GM20431 (cell line): Measurements from ENCODE around the gene VSIG10L.

ENCODE experiments used
- in situ Hi-C: fragments of 300-500 bp; cut with MseI, MboI; formaldehyde crosslinking; loops from one replicate; pipeline ENCODE4 v1.15.0; 2020; ENCODE audit warnings: low sequenced_read_pairs; ENCODE audit not compliant: unreplicated experiment

Gene VSIG10L

DNA sequence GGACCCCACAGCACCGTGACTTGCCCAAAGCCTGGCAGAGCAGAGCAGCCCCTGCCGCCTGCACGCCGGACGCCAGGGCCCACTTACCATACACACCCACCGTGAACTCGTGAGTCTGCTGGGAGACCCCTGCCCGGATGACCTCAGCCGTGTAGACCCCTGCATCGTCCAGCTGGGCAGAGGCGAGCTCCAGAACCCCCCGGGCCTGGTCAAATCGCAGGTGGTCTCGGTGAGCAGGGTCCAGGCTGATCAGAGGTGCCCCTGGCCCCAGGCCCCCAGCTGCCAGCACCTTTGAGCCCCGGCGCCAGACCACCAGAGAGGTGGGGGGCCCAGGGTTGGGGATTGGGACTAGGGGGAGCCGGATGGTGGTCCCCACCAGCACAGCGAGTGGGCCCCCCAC lies 873 bp downstream of the VSIG10L start:
- in situ Hi-C loops: no loop called here

DNA sequence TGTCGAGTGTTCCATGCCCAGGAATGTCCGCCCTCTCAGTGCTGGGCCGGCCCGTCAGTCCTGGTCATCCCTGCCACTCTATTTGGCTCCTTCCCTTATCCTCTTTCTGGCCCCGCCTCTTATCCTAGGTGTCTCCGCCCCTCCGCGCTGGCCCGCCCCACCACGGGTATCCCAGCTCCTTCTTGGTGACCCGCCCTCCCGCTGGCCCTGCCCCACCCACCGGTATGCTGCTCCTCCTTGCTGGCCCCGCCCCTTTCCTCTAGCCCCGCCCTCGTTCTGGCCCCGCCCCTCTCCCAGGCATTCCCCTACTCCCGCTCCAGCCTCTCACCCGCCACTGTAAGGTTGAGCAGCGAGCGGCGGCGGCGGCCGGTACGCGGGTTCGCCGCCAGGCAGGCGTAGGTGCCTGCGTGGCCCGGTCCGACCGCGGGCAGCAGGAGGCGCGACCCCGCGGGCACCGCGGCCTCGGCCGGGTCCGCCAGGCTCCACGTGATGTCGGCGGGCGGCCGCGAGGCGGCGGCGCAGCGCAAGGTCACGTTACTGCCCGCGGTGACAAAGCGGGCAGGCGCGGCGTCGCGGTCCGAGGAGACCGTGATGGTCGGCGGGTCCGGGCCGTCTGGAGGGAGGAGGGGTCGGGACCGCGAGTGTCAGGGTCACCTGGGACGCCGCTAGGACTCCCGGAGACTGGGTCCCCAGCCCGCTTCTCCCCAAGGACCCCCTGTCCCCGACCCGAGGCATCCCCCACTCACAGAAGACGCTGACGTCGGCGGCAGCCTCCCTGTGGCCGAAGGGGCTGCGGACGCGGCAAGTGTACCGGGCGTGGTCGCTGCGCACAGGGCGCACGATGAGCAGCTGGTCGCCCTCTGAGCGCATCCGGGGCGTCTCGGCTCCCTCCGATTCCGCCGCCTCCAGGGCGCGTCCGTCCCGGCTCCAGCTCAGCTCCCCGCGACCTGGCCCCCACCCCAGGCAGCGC lies 2.0 kb downstream of the VSIG10L start:
- in situ Hi-C loops: loop anchor here (10.0 kb wide), 1 partner anchor 315 kb away; no protein-coding TSS in a partner anchor

DNA sequence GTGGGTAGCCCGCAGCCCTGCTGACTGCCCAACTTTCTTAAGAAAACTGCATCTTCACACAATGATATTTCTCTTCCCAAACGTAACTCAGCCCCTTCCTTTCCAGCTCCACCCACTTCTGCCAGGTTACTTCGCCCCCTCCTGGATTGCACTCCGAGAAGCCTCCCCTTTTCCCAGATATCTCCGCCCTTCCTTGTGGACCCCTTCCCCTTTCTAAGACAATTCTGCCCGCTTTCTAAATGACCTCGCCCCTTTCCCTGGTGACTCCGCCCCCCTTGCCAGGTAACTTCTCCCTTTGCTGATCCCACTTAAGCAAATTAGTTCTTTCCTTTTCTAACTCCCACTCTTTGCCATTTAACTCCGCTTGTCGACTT lies 2.6 kb downstream of the VSIG10L start:
- in situ Hi-C loops: loop anchor here (10.0 kb wide), 1 partner anchor 316 kb away; no protein-coding TSS in a partner anchor

DNA sequence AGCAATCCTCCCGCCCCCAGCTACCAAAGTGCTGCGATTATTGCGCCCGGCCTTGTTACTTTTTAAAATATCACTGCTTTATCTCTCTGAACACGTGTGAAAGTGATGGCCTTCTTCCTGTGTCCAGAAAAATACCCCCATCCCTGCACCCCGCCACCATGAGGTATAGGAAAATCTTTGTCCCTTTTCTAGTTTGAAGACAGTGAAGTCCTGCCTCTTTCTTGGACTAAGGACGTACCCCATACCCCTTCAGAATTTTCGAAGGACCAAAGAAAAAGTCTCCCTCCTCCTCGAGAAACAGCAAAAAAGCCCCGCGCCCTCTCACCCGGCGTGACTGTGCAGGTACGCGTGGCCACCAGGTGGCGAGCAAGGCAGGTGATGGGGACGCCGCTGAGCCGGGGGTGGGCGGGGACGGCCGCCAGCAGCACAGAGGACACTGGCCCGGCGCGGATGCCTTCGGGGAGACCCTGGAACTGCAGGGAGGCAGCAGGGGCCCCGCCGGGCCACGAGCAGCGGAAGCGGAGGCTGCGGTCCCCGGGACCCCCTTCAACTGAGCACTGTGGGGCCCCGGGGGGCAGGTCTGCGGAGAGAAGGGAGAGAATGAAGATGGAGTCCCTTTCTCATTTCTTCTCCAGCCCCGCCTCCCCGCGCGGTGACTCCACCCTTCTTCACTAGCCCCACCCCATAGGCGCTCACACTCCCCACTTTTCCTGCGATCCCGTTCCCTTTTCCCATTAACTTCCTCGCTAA lies 3.2 kb downstream of the VSIG10L start:
- in situ Hi-C loops: loop anchor here (10.0 kb wide), 1 partner anchor 316 kb away; no protein-coding TSS in a partner anchor

DNA sequence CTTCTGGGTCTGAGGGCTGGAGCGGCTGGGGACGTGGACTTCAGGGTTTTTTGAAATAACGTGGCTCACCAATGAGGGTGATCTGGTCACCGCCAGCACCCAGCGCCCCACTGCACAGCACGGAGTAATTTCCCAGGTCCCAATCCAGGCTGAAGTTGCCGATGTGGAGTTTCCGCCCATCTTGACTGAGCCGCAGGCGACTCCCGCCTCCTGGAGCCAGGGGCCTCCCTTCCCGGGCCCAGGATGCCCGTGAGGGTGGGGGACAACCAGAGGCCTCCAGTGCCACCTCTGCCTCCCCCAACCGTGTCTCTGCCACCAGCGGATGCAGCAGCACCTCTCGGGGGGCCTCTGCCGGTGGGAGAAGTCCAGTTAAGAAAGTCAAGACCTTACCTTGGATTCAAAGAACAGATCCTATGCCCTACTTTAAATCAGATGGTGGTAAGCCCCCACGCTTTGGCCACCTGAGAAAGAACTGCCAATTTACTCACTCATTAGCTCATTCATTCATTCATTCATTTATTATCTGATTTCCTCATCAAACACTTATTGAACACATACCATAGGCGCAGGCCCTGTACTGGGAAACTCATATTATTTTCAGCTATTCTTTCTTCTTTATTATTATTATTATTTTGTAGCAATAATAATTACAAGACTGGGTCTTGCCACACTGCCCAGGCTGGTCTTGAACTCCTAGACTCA lies 3.9 kb downstream of the VSIG10L start:
- in situ Hi-C loops: loop anchor here (10.0 kb wide), 1 partner anchor 317 kb away; no protein-coding TSS in a partner anchor

DNA sequence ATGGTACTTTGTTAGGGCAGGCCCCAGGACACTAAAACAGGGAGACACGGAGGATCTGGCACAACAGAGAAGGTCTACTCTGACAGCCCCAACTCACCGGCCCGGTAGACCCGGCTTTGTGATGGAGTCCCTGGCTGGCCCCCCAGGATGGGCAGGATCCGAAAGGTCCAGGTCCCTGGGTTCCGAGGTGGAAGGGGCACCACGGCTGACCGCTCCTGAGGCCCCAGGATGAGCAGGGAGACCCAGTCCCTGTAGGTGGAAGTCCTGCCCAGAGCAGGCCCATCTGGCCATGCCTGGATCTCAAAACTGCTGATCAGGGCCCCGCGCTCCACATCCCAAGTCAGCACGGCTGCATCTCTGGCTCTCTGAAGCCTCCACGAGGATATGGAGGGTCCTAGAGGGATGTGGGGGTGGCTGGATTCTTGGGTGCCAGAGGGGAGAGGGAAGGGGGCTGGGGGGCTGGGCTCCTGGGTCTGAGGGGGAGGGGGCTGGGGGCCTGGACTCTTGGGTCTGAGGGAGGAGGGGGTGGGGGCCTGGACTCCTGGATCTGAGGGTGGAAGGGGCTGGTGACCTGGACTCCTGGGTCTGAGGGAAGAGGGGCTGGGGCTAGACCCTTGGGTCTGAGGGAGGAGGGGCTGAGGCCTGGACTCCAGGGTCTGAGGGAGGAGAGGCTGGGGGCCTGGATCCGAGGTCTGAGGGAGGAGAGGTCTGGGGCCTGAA lies 4.6 kb downstream of the VSIG10L start:
- in situ Hi-C loops: loop anchor here (10.0 kb wide), 1 partner anchor 318 kb away; no protein-coding TSS in a partner anchor

DNA sequence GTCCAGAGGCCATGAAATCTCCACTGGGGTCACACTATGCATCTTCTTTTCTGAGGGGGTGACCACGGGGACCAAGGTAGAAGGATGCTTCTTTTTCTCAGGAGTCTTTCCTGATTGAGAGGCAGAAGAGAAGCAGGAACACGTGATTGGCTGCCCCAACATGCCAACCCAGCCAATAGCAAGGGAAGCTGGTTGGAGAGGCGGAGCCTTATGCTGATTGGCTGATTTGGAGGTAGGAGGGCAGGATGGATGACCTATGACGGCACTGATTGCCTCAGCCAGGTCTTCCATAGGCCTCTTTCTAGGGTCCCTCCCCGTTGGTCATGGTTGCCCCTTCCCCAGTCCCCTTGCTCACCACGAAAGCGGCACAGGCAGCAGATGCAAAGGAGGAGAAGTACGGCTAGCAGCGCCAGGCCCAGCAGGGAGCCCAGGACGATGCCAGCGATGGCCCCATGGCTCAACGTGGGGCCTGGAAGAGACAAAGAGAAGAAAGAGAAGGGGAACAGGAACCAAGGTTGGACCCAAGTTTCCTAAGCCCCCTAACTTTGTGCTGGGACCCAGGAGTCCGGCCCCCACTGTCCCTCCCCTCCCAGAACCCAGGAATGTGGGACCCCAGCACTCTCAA lies 8.0 kb downstream of the VSIG10L start:
- in situ Hi-C loops: loop anchor here (10.0 kb wide), 1 partner anchor 321 kb away; no protein-coding TSS in a partner anchor

DNA sequence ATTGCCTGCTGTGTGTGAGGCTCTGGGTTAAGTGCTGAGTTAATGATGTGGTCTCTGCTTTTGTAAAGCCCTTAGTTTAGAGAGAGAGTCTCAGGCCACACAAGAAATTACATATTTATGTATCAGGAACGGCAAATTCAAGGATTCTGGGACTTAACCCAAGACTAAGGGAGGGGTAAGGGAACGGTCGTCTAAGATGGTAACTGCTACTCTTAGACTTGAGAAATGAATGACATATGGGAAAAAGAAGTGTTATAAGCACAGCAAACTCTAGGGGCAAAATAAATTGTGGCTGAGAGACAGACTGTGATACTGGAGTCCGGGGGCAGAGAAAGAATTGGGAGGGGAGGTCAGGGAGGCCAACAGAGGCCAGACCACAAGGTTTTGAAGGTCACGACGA lies 10.2 kb downstream of the VSIG10L start:
- in situ Hi-C loops: loop anchor here (10.0 kb wide), 1 partner anchor 323 kb away; no protein-coding TSS in a partner anchor

DNA sequence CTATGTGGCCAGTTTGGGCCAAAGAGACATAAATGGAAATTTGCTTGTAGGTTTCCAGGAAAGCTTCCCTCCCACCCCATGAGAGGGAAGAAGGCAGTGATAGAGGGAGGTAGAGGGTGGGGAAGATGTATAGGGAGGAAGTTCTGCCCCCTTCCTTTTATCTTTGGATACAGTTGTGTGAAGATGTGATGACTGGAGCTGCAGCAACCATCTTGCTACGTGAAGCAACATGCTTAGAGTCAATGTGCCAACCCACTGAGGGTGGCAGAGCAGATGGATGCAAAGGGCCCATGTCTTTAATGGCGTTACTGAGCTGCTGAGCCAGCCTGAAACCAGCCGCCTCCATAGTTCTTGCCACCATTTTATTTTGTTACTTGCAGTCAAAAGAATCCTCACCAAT lies 10.7 kb downstream of the VSIG10L start:
- in situ Hi-C loops: loop anchor here (10.0 kb wide), 1 partner anchor 324 kb away; no protein-coding TSS in a partner anchor

DNA sequence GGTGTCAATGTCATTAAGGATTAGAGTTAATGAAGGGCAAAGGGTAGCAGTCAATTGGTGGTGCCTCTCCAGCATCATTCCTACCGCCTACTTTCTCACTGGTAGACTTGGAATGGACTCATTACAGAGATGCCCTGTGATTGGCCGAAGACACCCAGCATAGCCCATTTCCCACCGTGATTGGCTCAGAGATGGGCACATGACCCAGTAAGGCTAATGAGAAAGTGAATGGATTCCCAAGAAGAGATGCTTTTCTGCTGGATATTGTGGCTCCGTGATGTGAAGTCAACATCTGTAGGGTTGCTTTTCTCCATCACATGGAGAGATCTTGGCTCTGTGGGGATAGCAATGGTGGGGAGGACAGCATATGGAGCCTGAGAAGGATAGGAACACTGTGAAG lies 11.6 kb downstream of the VSIG10L start:
- in situ Hi-C loops: loop anchor here (10.0 kb wide), 1 partner anchor 324 kb away; no protein-coding TSS in a partner anchor

DNA sequence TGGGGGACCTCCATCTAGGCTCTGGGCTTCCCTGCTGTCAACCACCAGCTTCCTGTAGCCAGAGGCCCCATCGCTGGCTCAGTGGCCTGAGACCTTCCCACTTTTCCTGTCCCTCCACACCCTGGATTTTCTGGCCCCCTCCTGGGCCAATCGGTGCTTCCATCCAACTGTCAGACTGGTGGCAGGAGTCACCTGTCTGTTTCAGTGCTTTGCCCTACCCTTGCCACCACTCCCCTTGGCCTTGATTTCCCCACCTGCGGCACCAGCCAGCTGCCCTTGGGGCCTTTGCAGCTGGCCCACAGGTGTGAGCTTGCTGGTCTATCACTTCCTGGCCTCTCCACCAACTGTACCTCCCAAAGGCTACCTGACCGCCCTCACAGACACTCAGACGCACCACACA lies 12.5 kb downstream of the VSIG10L start:
- in situ Hi-C loops: no loop called here

DNA sequence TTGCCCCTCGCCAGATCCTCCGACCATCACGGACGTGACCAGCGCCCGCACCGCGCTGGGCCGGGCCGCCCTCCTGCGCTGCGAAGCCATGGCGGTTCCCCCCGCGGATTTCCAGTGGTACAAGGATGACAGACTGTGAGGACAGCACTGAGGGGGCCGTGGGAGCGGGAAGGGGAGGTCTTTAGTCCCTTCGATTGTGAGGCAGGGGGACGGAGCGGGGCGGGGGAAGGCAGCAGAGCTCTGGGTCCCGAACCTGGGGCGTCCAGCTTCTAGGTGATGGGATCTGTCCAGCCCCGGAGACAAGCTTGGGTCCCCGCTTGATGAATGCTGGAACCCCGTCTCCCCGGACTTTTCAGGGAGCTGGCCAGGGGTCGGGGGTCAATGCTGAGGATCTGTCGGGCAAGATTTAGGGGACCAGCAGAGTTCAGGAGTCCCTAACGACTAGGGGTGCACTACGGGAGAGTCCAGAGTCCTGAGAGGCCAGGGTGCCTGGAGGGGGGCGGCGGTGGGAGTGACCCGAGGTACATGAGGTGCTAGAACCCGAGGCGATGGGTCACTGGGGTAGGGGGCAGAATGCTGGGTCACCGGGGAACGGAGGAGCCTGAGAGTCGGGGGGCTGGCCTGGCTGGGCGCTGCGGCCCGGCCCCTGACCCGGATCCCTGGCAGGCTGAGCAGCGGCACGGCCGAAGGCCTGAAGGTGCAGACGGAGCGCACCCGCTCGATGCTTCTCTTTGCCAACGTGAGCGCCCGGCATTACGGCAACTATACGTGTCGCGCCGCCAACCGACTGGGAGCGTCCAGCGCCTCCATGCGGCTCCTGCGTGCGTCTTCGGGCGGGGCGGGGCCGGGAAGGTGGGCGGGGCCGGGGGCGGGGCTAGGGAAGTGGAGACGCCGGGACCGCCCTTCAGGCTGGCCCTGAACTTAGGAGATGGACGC lies 14.6 kb downstream of the VSIG10L start:
- in situ Hi-C loops: no loop called here

DNA sequence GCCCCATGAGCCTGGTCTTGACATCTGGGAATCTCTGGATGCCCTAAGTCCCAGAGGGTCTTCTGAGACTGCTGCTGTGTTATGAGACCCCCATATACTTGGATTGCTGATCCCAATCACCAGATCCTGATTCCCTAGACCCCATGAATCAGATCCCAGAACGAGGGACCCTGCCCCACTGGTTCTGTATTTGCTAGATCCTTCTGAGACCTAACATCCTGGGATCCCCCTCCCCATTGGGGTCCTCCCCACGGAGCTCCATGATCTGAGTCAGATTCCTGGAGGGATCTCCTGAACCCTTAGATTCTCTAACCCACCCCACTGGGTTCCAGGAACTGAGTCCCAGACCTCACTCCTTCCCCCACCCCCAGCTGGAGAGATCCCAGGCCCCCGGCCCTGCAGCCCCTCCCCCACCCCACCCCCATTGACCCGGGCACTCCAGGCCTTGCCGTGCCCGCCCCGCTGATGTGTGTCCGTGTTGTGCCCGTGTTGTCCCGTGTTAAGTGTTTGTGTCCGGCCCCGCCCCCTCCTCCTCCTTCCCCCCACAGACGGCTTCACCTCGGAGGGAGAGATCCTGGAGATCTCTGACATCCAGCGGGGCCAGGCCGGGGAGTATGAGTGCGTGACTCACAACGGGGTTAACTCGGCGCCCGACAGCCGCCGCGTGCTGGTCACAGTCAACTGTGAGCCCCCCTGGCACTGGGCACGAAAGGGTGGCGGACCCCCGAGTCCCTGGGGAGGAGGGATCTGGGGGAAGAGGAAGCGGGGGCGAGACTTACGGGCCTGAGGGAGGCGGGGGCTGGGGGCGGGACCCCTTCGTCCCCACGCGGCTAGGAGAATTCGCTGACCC lies 15.5 kb downstream of the VSIG10L start:
- in situ Hi-C loops: no loop called here

DNA sequence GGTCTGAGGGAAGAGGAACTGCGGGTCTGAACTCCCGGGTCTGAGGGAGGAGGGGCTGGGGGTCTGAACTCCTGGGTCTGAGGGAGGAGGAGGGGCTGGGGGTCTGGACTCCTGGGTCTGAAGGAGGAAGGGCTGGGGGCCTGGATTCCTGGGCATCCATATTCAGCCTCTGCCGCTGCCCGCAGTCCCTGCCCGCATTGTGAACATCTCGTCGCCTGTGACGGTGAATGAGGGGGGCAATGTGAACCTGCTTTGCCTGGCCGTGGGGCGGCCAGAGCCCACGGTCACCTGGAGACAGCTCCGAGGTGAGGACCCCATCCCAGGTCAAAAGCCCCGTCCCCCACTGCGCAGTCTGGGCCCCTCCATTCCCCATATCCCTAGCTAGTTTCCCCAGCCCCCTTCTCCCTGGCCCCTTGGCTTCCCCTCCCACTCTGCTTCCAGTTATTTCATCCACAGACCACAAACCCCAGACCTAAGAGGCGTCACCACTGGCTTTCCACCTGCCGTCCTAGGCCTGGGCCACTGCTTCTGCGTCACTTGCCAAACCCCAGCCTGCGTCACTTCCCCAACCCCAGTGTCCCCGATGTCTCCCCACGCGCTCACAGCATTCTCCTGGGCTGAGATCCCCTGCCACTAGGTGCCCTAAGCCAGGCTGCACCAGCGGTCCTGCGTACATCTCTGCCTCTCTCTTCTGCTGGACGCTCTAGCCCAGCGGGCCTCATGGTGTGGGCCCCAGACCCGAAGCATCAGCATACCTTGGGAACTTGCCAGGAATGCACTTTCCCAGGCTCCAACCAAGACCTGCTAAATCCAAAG lies 16.6 kb downstream of the VSIG10L start:
- in situ Hi-C loops: no loop called here

DNA sequence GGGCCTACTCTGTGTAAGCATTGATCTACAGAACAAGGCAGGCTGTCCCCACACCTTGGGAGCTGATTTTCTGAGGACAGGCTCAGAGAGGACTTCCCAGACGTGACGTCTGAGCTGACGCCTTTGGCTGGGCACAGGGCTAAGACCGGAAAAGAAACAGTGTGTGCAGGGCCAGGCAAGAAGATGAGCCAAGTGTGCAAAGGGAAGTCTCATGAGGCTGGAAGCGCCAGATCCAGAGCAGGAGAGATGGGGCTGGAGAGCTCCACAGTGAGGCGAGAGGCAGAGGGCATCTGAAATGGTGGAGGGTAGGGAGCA lies 17.8 kb downstream of the VSIG10L start:
- in situ Hi-C loops: no loop called here

DNA sequence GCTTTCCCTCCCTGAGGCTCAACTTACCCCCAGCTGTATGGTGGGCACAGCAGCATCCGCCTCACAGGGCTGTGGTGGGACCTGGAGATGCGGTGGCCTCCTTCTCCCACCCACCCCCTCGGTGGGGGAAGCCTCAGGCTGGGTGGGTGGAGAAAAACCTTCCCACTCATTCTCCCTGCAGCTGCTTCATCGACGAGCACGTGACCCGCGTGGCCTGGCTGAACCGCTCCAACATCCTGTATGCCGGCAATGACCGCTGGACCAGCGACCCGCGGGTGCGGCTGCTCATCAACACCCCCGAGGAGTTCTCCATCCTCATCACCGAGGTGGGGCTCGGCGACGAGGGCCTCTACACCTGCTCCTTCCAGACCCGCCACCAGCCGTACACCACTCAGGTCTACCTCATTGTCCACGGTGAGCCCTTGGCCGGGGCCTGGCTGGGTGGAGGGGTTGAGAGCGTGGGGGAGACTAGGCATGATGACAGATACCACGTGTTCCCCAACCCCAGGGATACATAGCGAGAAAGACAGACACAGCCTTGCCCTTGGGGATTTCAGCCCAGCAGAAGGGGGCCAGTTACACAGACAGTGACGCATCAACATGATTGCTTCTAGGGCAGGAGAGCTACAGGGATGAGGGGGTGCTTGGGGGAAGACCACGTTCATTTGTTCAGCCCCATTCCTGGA lies 18.3 kb downstream of the VSIG10L start:
- in situ Hi-C loops: no loop called here
